SK-N-SH treated with all-trans-retinoic acid at 6 μM for 48 hours (cell line): ENCODE results near the gene MRPS9.

ENCODE experiments used
- ATAC-seq: fragments of 200-7000 bp; cut with Tn5 transposase; 3 replicates; pipeline ENCODE4 v1.9.1; 2020; ENCODE audit warnings: mild to moderate bottlenecking, moderate library complexity
- ARNTL ChIP-seq: fragments of 450-650 bp; formaldehyde crosslinking; IDR thresholded peaks from 2 replicates; pipeline ENCODE4 v1.5.0; 2020; ENCODE audit warnings: low read depth, mild to moderate bottlenecking, moderate library complexity, borderline replicate concordance
- BACH2 ChIP-seq: fragments of 250-450 bp; sonication (Bioruptor Pico); IDR thresholded peaks from 2 replicates; pipeline ENCODE4 v1.9.0; 2021; ENCODE audit warnings: mild to moderate bottlenecking, borderline replicate concordance
- CREB5 ChIP-seq: fragments of 250-450 bp; sonication (Bioruptor Pico); IDR thresholded peaks from 2 replicates; pipeline ENCODE4 v1.5.1; 2020; ENCODE audit warnings: low read depth, mild to moderate bottlenecking, moderate library complexity
- CSDC2 ChIP-seq: fragments of 250-450 bp; sonication (Bioruptor Pico); IDR thresholded peaks from 2 replicates; pipeline ENCODE4 v1.5.0; 2020; ENCODE audit warnings: mild to moderate bottlenecking, moderate library complexity
- CSRNP3 ChIP-seq: fragments of 250-450 bp; sonication (Bioruptor Pico); IDR thresholded peaks from 2 replicates; pipeline ENCODE4 v1.5.1; 2021; ENCODE audit warnings: mild to moderate bottlenecking, moderate library complexity
- ESRRG ChIP-seq: fragments of 250-450 bp; sonication (Bioruptor Pico); IDR thresholded peaks from 2 replicates; pipeline ENCODE4 v1.6.1; 2021; ENCODE audit warnings: mild to moderate bottlenecking
- GLIS3 ChIP-seq: fragments of 250-450 bp; sonication (Bioruptor Pico); IDR thresholded peaks from 2 replicates; pipeline ENCODE4 v1.5.0; 2020; ENCODE audit warnings: mild to moderate bottlenecking, moderate library complexity
- ISL1 ChIP-seq: fragments of 250-450 bp; sonication (Bioruptor Pico); IDR thresholded peaks from 2 replicates; pipeline ENCODE4 v2.1.2; 2022; ENCODE audit warnings: mild to moderate bottlenecking, moderate library complexity
- OSR1 ChIP-seq: fragments of 250-450 bp; sonication (Bioruptor Pico); IDR thresholded peaks from 2 replicates; pipeline ENCODE4 v1.8.0; 2022; ENCODE audit warnings: moderate library complexity, mild to moderate bottlenecking, inconsistent platforms
- PATZ1 ChIP-seq: fragments of 250-450 bp; sonication (Bioruptor Pico); IDR thresholded peaks from 2 replicates; pipeline ENCODE4 v1.8.0; 2020; ENCODE audit warnings: mild to moderate bottlenecking, moderate library complexity, borderline replicate concordance
- POU6F1 ChIP-seq: fragments of 250-450 bp; sonication (Bioruptor Pico); IDR thresholded peaks from 2 replicates; pipeline ENCODE4 v1.8.0; 2021; ENCODE audit warnings: low read depth, mild to moderate bottlenecking, moderate library complexity, borderline replicate concordance
- PPARA ChIP-seq: fragments of 250-450 bp; sonication (Bioruptor Pico); IDR thresholded peaks from 2 replicates; pipeline ENCODE4 v1.5.0; 2020; ENCODE audit warnings: mild to moderate bottlenecking, borderline replicate concordance
- SNAI2 ChIP-seq: fragments of 250-450 bp; sonication (Bioruptor Pico); IDR thresholded peaks from 2 replicates; pipeline ENCODE4 v1.5.0; 2020; ENCODE audit warnings: mild to moderate bottlenecking, moderate library complexity
- TCF4 ChIP-seq: fragments of 250-450 bp; sonication (Bioruptor Pico); IDR thresholded peaks from 2 replicates; pipeline ENCODE4 v1.8.0; 2021; ENCODE audit warnings: mild to moderate bottlenecking, moderate library complexity, borderline replicate concordance
- TOX ChIP-seq: fragments of 250-450 bp; sonication (Bioruptor Pico); IDR thresholded peaks from 2 replicates; pipeline ENCODE4 v1.8.0; 2021; ENCODE audit warnings: mild to moderate bottlenecking, moderate library complexity, borderline replicate concordance
- TSHZ2 ChIP-seq: fragments of 250-450 bp; sonication (Bioruptor Pico); IDR thresholded peaks from 2 replicates; pipeline ENCODE4 v1.5.0; 2020; ENCODE audit warnings: mild to moderate bottlenecking, moderate library complexity
- ZC3H10 ChIP-seq: fragments of 250-450 bp; sonication (Bioruptor Pico); IDR thresholded peaks from 2 replicates; pipeline ENCODE4 v1.5.1; 2021; ENCODE audit warnings: mild to moderate bottlenecking, moderate library complexity
- ZFP3 ChIP-seq: fragments of 250-450 bp; sonication (Bioruptor Pico); IDR thresholded peaks from 2 replicates; pipeline ENCODE4 v1.5.0; 2020; ENCODE audit warnings: mild to moderate bottlenecking, moderate library complexity
- ZFP30 ChIP-seq: fragments of 450-650 bp; formaldehyde crosslinking; IDR thresholded peaks from 2 replicates; pipeline ENCODE4 v1.5.0; 2022; ENCODE audit warnings: mild to moderate bottlenecking, moderate library complexity
- ZNF565 ChIP-seq: fragments of 450-650 bp; formaldehyde crosslinking; conservative IDR thresholded peaks from 2 replicates; pipeline ENCODE4 v1.5.0; 2020; ENCODE audit warnings: low read depth, mild to moderate bottlenecking, moderate library complexity
- ZNF70 ChIP-seq: fragments of 450-650 bp; formaldehyde crosslinking; IDR thresholded peaks from 2 replicates; pipeline ENCODE4 v1.5.0; 2020; ENCODE audit warnings: mild to moderate bottlenecking, moderate library complexity
- ZNF8 ChIP-seq: fragments of 450-650 bp; formaldehyde crosslinking; IDR thresholded peaks from 2 replicates; pipeline ENCODE4 v1.5.0; 2020; ENCODE audit warnings: mild to moderate bottlenecking, moderate library complexity

The MRPS9 gene

GRCh38 chr2:105032476-105032875 lies 5.4 kb upstream of the MRPS9 start (continued):
- no peak for TF ChIP-seq CSRNP3 (CRISPR knock-in tag)
- TF ChIP-seq TOX (CRISPR knock-in tag): no peak
- TF ChIP-seq, all 23 proteins: peak for 0

- no peak for ATAC-seq
- no peak for TF ChIP-seq POU6F1 (CRISPR knock-in tag)
- TF ChIP-seq ZNF70: no peak
- no peak for TF ChIP-seq PATZ1 (CRISPR knock-in tag)
- no peak for TF ChIP-seq PPARA (CRISPR knock-in tag)
- no peak for TF ChIP-seq SNAI2 (CRISPR knock-in tag)
- TF ChIP-seq ZNF8 (CRISPR knock-in tag): no peak
- no peak for TF ChIP-seq GLIS3 (CRISPR knock-in tag)
- TF ChIP-seq TOX (CRISPR knock-in tag): no peak
- TF ChIP-seq TSHZ2 (CRISPR knock-in tag): no peak
- TF ChIP-seq ESRRG (CRISPR knock-in tag): no peak
- no peak for TF ChIP-seq ZFP3 (CRISPR knock-in tag)
- TF ChIP-seq ZC3H10 (CRISPR knock-in tag): no peak
- TF ChIP-seq TCF4 (CRISPR knock-in tag): no peak
- TF ChIP-seq ZNF565 (CRISPR knock-in tag): no peak
- no peak for TF ChIP-seq CSDC2 (CRISPR knock-in tag)
- TF ChIP-seq OSR1: no peak
- no peak for TF ChIP-seq CREB5 (CRISPR knock-in tag)
- TF ChIP-seq ISL1 (CRISPR knock-in tag): no peak
- TF ChIP-seq ARNTL (CRISPR knock-in tag): no peak
- TF ChIP-seq ZFP30 (CRISPR knock-in tag): no peak
Observed at GRCh38 chr2:105034170-105034569, 3.7 kb upstream of the MRPS9 start.

- ATAC-seq: no peak
Observed at GRCh38 chr2:105038383-105039061, 653 bp downstream of the MRPS9 start.

More at GRCh38 chr2:105038383-105039061, 653 bp downstream of the MRPS9 start:
- TF ChIP-seq PPARA (CRISPR knock-in tag): no peak
- TF ChIP-seq GLIS3 (CRISPR knock-in tag): no peak
- TF ChIP-seq POU6F1 (CRISPR knock-in tag): no peak
- no peak for TF ChIP-seq ZFP30 (CRISPR knock-in tag)
- no peak for TF ChIP-seq ZNF70
- TF ChIP-seq SNAI2 (CRISPR knock-in tag): no peak
- TF ChIP-seq ZC3H10 (CRISPR knock-in tag): no peak
- TF ChIP-seq TSHZ2 (CRISPR knock-in tag): no peak
- TF ChIP-seq ISL1 (CRISPR knock-in tag): no peak
- TF ChIP-seq BACH2 (CRISPR knock-in tag): no peak
- TF ChIP-seq ESRRG (CRISPR knock-in tag): no peak
- no peak for TF ChIP-seq OSR1
- no peak for TF ChIP-seq TCF4 (CRISPR knock-in tag)
- TF ChIP-seq ARNTL (CRISPR knock-in tag): no peak
- TF ChIP-seq ZFP3 (CRISPR knock-in tag): no peak
- no peak for TF ChIP-seq TOX (CRISPR knock-in tag)
